Tibial nerve (tissue), 4 donors: ENCODE measurements around the gene IGF2. TPM values are rescaled to one million over a fixed set of nuclear protein-coding genes. Genes with fewer than 3 reads are reported as not detected.

Experiments
- DNase-seq, 2 donors: peaks; one replicate each; pipeline ENCODE4 v3.0.0-alpha.2; 2019; ENCODE audit warnings: low spot score in 2 of 2
- H3K27ac ChIP-seq, 4 donors: fragments of 200-600 bp; sonication (generic) in 3 of 4; one replicate each; pipeline ENCODE4 v1.5.1; 2017 to 2019; ENCODE audit warnings: mild to moderate bottlenecking in 1 of 4
- H3K27me3 ChIP-seq, 2 donors: fragments of 200-600 bp; sonication (generic) in 1 of 2; one replicate each; pipeline versions ENCODE4 v1.5.1 to v1.6.0; 2017 to 2019
- H3K36me3 ChIP-seq, 3 donors: fragments of 200-600 bp; sonication (generic); one replicate each; pipeline ENCODE4 v1.5.1; 2018 to 2019
- H3K4me1 ChIP-seq, 4 donors: fragments of 200-600 bp; sonication (generic) in 3 of 4; one replicate each; pipeline ENCODE4 v1.5.1; 2017 to 2019
- H3K4me3 ChIP-seq, 4 donors: fragments of 200-600 bp; sonication (generic) in 3 of 4; one replicate each; pipeline ENCODE4 v1.5.1; 2017 to 2019; ENCODE audit warnings: mild to moderate bottlenecking in 1 of 4, moderate library complexity in 1 of 4
- H3K9me3 ChIP-seq, 4 donors: fragments of 200-600 bp; sonication (generic) in 3 of 4; one replicate each; pipeline ENCODE4 v1.5.1; 2017 to 2019
- EP300 ChIP-seq, 2 donors: sonication (generic); formaldehyde crosslinking; IDR thresholded peaks; one replicate each; pipeline ENCODE4 v1.6.1; 2017; ENCODE audit warnings: antibody characterized with exemption in 2 of 2, mild to moderate bottlenecking in 1 of 2
- POLR2A ChIP-seq, 2 donors: fragments of 450-650 bp; IDR thresholded peaks; one replicate each; pipeline ENCODE4 v1.6.1; 2017; ENCODE audit warnings: antibody characterized with exemption in 2 of 2, mild to moderate bottlenecking in 2 of 2, moderate library complexity in 2 of 2
- WGBS, 2 donors: methylation state at CpG; one replicate each; pipeline ENCODE4 v1.1.5; 2018; 5-methylcytosine and 5-hydroxymethylcytosine counted together
- total RNA-seq, 4 donors: library from RNA; depleted of rRNA; stranded (reverse); fragments of >200 nt; gene quantifications; one replicate each; pipeline ENCODE4 v1.1.0, GENCODE V29; 2016
- TF ChIP-seq, protein P1 (sequence below), 5 experiments: fragments of 200-600 bp in 3 of 5; fragments of 450-650 bp in 2 of 5; sonication (generic) in 3 of 5; IDR thresholded peaks; one replicate each; pipeline ENCODE4 v1.5.1; 2016 to 2019; ENCODE audit warnings: antibody characterized with exemption in 5 of 5, mild to moderate bottlenecking in 3 of 5, moderate library complexity in 2 of 5

IGF2 gene
- total RNA-seq, 4 donors from 2014 or later, result 131 to 246 (median 173) TPM

DNA sequence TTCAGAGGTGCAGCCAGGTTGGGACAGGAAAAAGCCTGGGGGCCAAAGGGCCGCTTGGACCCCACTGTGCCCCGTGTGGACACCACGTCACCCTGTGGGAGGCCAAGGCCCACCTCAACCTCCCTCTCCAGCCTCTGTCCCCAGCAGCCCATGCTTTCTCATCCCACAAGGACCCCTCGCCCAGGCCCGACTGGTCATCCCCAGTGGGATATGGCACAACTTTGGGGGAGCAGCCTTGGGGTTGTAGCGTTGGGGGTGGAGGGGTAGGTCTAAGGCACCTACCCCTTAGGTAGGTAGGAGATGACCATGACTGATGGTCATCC, 44.0 kb downstream of the IGF2 start:
- Histone ChIP-seq H3K9me3 (no peaks in the 10 kb centered on the region), H3K27me3 (no peaks in the 10 kb centered on the region), H3K36me3 (no peaks in the 10 kb centered on the region), H3K27ac (no peak overlapping the region), H3K4me1 (peaks cover 0 to 63% (median 18%) of the 10 kb centered on the region in 4 donors), H3K4me3 (no peak overlapping the region)
- TF ChIP-seq, protein P1, sequence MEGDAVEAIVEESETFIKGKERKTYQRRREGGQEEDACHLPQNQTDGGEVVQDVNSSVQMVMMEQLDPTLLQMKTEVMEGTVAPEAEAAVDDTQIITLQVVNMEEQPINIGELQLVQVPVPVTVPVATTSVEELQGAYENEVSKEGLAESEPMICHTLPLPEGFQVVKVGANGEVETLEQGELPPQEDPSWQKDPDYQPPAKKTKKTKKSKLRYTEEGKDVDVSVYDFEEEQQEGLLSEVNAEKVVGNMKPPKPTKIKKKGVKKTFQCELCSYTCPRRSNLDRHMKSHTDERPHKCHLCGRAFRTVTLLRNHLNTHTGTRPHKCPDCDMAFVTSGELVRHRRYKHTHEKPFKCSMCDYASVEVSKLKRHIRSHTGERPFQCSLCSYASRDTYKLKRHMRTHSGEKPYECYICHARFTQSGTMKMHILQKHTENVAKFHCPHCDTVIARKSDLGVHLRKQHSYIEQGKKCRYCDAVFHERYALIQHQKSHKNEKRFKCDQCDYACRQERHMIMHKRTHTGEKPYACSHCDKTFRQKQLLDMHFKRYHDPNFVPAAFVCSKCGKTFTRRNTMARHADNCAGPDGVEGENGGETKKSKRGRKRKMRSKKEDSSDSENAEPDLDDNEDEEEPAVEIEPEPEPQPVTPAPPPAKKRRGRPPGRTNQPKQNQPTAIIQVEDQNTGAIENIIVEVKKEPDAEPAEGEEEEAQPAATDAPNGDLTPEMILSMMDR (IDR thresholded peaks at IDR 0.05), result no peak
- no peak for TF ChIP-seq POLR2A (IDR thresholded peaks at IDR 0.05)
- TF ChIP-seq EP300 (IDR thresholded peaks at IDR 0.05), result no peak
- WGBS, 2 donors, result 95 to 98% methylated on average over 5 to 6 of the region's 6 CpGs
- no peak for DNase-seq

DNA sequence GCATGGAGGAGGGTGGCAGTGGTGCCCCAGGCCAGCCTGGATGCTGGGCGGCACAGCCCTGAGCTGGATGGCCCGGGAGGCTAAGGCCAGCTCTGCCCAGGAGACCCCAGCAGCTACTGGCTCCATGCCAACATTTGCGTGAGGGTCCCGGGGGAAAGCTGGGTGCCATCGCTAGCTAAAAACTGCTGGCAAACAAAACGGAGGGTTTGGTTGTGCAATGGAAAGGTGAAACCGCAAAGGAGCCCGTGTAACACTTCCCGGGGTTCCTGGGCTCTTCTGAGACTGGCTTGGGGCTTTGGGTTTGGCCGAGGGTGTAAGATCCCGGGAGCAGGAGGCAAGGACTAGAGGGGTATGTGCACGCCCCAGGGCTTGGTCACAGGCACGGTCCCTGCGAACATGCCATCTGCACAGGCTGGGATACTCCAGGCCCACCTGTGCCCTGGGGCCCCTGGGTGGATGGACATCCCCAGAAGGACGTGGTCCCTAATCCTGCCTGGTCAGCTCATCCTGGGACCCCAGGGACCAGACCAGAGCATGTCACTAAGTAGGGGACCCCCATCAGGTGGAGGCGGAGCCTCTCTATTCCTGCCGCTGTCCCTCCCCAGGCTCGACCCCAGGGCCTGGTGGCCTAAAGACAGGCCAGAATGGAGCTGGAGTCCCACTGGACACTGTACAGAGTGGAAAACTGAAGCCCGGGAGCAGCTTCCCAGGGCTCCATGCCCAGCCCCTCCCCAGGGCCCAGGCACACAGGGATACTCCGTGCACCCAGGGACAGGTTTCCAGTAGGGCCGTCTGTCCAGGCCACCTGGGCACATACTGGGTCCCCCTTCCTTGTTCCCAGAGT, 44.6 kb downstream of the IGF2 start:
- Histone ChIP-seq H3K4me1 (peaks cover 0 to 58% (median 18%) of the 10 kb centered on the region in 4 donors), H3K4me3 (no peak overlapping the region), H3K9me3 (no peaks in the 10 kb centered on the region), H3K27me3 (no peaks in the 10 kb centered on the region), H3K36me3 (no peaks in the 10 kb centered on the region), H3K27ac (no peak overlapping the region)
- no peak for TF ChIP-seq POLR2A (IDR thresholded peaks at IDR 0.05)
- no peak for TF ChIP-seq EP300 (IDR thresholded peaks at IDR 0.05)
- TF ChIP-seq, protein P1 (IDR thresholded peaks at IDR 0.05), result no peak
- WGBS, 2 donors, result 89 to 91% methylated on average over 13 to 21 of the region's 21 CpGs
- DNase-seq, result no peak

DNA sequence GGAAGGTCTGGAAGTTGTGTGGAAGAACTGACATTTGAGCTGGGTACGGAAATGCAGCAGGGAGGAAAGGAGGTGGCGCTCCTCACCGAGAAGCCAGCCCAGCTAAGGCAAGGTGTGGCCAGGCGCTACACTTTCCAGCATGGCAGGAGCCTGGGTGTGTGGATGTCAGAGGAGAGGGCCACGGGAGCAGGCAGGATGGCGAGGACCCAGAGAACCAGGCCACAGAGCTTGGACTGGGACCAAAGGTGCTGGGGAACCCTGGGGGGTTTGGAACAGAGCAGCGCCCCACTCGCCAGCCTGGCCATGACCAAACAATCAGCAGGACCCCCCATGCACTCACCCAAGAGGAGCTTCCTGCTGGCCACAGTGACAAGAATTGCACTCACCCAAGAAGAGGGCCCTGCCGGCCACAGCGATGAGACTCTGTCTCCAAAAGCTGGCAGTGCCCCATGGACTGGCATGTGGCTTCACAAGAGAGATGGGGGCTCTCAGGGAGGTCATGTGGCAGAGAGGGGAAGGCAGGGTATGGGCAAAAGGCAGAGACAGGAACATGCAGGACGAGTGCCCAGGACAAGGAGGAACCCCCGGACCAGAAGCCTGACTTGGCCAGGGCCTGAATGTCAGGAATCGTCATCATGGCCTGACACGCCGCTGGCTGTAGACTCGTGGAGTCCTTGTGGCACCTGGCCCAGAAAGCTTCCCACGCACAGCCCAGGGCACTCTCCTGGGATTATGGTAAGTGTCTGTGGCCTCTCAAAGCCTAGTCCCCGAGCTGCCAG, 45.4 kb downstream of the IGF2 start:
- Histone ChIP-seq H3K27me3 (no peaks in the 10 kb centered on the region), H3K4me1 (peaks cover 0 to 49% (median 18%) of the 10 kb centered on the region in 4 donors), H3K4me3 (no peak overlapping the region), H3K27ac (no peak overlapping the region), H3K9me3 (no peaks in the 10 kb centered on the region), H3K36me3 (no peaks in the 10 kb centered on the region)
- 83 to 89% methylated on average over 17 to 18 of the region's 18 CpGs for WGBS, 2 donors
- TF ChIP-seq, protein P1 (IDR thresholded peaks at IDR 0.05), result no peak
- TF ChIP-seq EP300 (IDR thresholded peaks at IDR 0.05), result no peak
- no peak for TF ChIP-seq POLR2A (IDR thresholded peaks at IDR 0.05)
- DNase-seq, result no peak

DNA sequence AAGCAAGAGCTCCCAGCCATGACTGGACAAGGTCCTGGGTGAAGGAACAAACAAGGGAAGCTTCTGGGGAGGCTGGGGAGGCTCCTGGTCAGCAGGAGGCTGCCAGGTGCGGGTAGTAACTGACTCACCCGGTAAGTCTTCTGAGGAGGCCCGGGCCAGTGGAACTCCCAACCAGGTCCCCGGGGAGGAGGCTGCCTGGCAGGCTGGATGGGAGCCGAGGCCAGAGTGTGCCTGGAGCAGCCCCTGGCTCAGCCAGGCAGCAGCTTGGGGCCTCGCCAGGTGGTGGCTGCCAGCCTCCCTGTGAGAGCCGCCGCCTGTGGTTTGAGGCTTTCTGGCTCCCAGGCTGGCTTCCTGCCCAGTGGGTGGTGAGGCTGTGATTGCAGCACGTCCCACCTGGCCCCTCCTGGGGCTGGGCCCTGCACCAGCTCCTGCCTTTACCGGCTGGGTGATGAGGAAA, 46.2 kb downstream of the IGF2 start:
- no peak overlapping the region for H3K27ac ChIP-seq
- peak in 1 of 2 donors; percentile 7 for TF ChIP-seq EP300 (IDR thresholded peaks at IDR 0.05)
- TF ChIP-seq POLR2A (IDR thresholded peaks at IDR 0.05), result no peak
- peak in 1 of 2 donors; percentile 25 for DNase-seq
- H3K4me1 ChIP-seq, result peaks cover 0 to 43% (median 16%) of the 10 kb centered on the region in 4 donors
- no peak overlapping the region for H3K4me3 ChIP-seq
- 56 to 100% methylated on average over 1 to 9 of the region's 10 CpGs for WGBS, 2 donors
- no peaks in the 10 kb centered on the region for H3K9me3 ChIP-seq
- H3K27me3 ChIP-seq, result no peaks in the 10 kb centered on the region
- H3K36me3 ChIP-seq, result no peaks in the 10 kb centered on the region

DNA sequence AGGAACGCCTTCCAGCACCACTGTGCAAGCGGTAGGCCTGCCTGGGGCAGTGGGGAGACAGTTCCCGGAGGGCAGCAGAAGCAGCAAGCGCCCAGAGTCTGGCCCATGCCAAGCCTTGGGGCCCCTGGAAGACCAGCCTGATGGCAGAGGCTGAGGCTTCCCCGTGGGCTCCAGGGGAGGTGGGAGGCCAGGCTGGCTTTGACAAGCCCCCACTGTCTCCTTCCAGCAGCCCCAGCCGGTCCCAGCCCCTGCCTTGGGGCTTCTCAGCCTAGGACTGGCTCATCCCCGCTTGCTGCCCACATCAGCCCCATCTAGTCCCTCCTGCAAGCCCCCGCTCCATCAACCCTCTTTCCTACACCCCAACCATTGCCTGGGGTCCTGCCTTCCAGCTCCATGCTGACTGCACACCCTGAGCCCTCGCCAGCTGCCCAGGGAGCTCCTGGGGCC, 46.7 kb downstream of the IGF2 start:
- 81 to 84% methylated on average over 8 to 9 of the region's 9 CpGs for WGBS, 2 donors
- DNase-seq, result no peak
- H3K36me3 ChIP-seq, result no peaks in the 10 kb centered on the region

More for the DNA sequence above, 46.7 kb downstream of the IGF2 start:
- Histone ChIP-seq H3K27ac (no peak overlapping the region), H3K4me3 (no peak overlapping the region), H3K4me1 (peaks cover 0 to 38% (median 13%) of the 10 kb centered on the region in 4 donors), H3K27me3 (no peaks in the 10 kb centered on the region), H3K9me3 (no peaks in the 10 kb centered on the region)
- TF ChIP-seq, protein P1 (IDR thresholded peaks at IDR 0.05), result no peak
- TF ChIP-seq EP300 (IDR thresholded peaks at IDR 0.05) (no peak), POLR2A (IDR thresholded peaks at IDR 0.05) (no peak)
